Right forelimb (tissue), 1 donor: ENCODE results near the gene ING5.
"Not testable (repeated sequence)": the region's sequence is repeated elsewhere in the genome, so short reads cannot be mapped to it uniquely, and the experiment has no call there.

Experiments used
- DNase-seq: peaks from one replicate; pipeline ENCODE4 v3.0.0-alpha.2; 2018

Gene ING5

DNA sequence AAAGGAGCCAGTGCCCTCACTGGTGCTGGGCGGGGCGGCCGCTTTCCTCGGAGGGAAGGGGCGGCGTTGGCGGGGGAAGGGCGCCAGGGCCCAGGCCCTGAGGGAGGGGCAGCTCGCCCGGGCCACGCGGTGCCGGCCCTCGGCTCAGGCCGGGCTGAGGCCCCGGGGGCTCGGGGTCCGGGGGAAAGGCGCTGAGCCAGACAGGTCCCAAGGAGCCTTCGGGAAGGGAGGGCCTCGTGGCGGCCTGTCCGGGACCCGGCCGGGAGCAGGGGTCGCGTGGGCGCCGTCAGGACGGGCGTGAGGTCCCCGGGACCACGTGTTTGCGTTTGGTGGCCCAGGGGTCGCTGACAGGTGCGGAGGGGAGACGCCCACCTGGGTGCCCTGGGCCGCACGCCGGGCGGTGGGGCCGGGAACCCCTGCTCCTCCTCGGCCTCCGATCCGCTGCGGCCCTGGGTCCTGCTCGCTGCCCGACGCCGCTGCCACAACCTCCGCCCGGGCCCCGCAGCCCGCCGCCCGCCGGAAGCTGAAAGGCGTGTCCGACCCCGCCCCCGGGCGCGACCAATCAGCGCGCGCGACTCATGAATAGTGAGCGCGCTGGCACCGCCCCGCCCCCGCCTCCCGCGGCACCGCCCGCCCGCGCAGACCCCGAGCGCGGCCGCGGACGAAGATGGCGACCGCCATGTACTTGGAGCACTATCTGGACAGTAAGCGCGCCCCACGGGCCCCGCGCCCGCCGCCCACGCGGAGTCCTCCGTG is at the start of gene ING5:
TSS of gene ING5 (plus strand) at position 641 of the 756 bp plus-strand sequence. CDS start at position 668, 27 bp downstream.
- DNase-seq = peak; percentile 97

GRCh38 chr2:241652142-241652541 is 49.7 kb upstream of the ING5 start:
- DNase-seq = no peak

DNA sequence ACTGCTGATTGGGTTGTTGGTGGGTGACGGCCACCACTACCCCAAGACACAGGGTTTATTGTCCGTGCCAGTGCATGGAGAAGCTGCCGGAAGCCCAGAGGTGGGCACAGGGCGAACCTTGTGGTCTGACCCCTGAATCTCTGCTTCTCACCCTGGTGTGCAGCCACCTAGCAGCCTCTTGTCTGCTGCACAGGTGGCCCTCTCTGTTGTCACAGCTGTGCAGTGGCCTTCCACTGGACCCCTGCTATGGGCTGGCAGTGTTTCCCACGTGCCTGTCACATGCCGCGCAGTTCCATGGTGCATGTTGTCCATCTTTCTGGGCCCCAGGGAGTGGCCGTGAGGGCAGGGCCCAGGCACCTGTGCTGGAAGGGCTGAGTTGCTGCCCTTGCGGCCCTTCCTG is 49.1 kb upstream of the ING5 start:
- no peak for DNase-seq

DNA sequence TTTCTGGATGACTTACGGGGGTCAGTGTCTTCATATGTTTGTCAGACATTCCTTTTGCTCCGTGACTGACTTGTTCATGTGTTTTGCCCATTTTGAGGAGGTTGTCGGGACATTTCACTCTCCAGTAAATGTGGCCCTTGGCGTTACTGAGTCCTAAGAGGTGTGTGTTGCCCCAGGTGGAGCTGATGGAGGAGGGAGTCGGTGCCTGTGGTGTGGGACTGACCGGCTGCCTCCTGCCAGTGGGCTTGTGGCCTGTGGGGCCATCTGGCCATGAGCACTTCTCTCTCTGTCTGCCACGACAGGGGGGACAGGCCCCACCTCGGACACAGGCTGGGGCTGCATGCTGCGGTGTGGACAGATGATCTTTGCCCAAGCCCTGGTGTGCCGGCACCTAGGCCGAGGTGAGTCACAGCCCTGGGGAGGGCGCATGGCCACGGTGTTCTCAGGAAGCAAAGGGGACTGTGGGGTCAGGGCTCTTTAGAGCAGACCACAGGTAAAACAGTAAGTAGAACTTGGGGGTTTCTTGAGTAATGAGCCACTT is 48.6 kb upstream of the ING5 start:
- DNase-seq = no peak

GRCh38 chr2:241654551-241654950 is 47.3 kb upstream of the ING5 start:
- no peak for DNase-seq

DNA sequence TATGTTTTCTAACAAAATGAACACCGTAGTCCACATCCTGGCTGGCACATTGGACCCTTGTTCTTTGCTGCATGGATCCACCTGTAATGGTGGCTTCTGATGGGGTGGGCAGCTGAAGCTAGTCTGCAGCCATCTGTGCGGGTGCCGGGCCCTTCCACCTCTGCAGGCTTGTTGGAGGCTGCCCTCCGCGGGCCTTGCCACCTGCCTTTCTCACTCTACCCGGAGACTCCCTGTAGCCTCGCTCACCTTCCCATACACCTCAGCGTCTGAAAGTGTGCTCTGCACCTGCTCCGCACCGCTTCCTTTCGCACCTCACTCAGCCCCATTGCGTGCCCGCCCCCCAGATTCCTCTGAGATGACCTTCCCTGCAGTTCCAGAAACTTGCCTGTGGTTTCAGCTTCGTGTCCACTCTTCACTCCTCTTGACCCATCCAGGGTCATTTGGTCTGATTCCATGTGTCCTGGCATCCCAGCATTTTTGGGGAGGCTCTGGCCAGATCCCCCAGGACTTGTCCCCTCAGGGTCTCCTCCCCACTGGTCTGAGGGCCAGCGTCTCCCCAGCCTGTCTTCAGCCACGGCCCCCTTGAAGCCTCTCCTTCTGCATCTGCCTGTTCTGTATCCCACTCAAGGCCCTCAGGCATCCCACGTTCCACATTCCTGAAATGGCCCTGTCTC is 46.2 kb upstream of the ING5 start:
- no peak for DNase-seq

DNA sequence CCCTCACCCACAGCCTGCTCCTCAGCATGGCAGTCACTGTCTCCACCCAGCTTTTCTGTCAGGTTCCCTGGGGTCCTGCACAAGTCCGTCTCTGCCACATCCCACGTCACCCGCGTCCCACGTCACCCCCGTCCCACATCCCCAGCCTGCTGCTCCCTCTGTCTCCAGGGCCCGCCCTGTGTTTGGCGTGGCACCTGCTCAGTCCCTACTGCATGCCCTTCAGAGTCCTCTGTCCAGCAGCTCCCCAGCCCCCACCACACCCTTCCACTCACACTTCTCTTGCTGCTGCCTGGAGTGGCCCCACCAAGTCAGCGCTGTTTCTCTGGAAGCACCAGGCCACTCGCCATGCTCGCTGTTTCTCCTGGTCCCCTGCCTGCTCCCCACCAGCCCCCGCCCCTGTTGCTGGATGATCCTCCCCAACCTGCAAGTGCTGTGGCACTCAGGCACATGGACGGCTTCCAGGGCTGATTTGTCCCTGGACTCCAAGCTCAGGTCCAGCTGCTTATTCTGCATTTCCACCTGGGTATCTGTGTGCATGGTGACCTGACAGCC is 45.6 kb upstream of the ING5 start:
- DNase-seq = no peak

- no peak for DNase-seq
These were observed 44.0 kb upstream of the ING5 start for GRCh38 chr2:241657786-241658254.

DNA sequence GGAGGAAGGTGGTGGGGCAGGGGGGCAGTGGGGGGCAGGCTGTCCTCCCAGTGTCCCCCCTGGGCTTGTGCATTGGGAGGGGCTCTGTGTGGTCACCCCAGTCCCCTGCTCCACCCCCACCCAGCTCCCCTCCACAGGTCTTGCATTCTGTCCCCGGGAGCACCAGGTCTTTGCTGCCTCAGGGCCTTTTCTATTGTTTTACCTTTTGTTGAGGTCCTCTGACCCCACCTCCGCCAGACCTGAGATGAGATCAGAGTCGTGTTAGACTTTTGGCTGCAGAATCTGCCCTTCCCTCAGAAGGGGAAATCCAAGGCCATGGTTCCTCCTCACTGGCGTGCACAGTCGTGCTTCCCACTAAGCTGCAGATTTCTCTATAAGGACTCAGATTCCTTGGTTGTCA is 43.5 kb upstream of the ING5 start:
- no peak for DNase-seq

- peak; percentile 73 for DNase-seq
These were observed 42.6 kb upstream of the ING5 start for GRCh38 chr2:241659150-241659739.

DNA sequence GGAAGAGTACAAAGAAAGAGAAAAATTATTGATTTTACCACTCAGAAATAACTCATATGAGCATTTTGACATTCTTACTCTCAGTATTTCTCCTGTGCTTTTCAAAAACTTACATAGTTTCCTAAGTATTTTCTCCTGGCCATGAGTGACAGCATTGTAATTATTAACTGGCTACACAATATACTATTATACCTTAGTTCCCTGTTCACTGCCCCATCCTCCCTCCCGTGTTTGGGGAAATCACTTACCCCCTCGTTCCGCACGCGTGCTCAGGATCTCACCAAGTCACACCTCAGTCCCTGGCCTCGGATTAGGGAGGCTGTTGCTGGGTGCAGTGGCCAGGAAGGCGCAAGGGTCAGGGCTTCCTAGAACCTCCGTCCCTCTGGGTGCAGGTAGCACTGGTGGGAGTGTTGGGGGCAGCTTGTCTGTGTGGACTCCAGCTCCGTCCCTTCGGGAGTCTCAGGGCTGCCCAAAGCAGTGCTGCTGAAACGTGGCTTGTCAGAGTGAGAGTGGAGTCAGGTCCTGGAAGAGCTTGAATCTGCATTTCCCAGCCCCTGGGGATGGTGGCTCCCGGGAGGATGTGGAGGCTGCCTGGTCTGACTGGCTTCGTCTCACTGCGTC is 41.1 kb upstream of the ING5 start:
- no peak for DNase-seq

DNA sequence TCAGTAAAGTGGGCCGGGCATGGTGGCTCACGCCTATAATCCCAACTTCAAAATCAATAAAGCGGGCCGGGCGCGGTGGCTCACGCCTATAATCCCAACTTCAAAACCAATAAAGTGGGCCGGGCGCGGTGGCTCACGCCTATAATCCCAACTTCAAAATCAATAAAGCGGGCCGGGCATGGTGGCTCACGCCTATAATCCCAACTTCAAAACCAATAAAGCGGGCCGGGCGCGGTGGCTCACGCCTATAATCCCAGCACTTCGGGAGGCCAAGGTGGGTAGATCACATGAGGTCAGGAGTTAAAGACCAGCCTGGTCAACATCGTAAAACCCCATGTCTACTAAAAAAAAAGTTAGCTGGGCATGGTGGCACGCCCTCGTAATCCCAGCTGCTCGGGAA is 39.1 kb upstream of the ING5 start:
- DNase-seq = not testable (repeated sequence)

DNA sequence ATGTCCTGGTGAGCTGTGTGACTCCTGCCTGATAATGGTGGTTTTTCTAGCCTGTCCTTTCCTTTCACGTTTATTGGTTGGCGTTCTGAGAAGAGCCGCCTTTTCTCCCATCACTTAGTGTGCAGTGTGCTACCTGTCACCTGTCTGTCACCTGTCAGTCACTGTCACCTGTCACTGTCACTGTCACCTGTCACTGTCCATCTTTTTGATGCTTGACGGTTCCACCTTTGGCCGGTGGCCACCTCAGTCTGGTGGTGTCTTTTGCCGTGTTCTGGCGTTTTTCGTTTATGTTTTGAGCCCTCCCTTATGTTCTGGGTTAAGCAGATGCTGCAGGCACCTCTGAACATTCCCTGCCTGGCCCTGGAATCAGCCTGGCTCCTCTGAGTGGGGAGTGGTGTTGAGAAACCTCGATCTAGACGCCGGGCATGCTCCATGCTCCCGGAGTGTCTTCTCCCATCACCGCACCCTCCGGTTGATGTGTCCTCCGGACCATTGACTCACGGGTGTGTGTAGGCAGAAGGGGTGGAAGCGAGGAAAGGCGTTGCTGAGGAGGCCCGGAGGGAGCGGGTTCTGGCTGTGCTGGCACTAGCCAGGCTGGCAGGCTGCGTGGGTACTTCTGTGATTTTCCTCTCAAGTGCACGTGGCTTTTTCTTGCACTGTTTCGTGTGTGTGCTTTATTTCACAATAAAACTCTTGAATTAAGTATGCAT is 36.0 kb upstream of the ING5 start:
- DNase-seq = no peak

GRCh38 chr2:241666627-241667400 is 35.0 kb upstream of the ING5 start:
- DNase-seq = no peak

- no peak for DNase-seq
These were observed 33.5 kb upstream of the ING5 start for GRCh38 chr2:241668354-241668753.

- DNase-seq = no peak
These were observed 33.0 kb upstream of the ING5 start for GRCh38 chr2:241668839-241669238.

GRCh38 chr2:241670333-241671110 is 31.3 kb upstream of the ING5 start:
- no peak for DNase-seq

DNA sequence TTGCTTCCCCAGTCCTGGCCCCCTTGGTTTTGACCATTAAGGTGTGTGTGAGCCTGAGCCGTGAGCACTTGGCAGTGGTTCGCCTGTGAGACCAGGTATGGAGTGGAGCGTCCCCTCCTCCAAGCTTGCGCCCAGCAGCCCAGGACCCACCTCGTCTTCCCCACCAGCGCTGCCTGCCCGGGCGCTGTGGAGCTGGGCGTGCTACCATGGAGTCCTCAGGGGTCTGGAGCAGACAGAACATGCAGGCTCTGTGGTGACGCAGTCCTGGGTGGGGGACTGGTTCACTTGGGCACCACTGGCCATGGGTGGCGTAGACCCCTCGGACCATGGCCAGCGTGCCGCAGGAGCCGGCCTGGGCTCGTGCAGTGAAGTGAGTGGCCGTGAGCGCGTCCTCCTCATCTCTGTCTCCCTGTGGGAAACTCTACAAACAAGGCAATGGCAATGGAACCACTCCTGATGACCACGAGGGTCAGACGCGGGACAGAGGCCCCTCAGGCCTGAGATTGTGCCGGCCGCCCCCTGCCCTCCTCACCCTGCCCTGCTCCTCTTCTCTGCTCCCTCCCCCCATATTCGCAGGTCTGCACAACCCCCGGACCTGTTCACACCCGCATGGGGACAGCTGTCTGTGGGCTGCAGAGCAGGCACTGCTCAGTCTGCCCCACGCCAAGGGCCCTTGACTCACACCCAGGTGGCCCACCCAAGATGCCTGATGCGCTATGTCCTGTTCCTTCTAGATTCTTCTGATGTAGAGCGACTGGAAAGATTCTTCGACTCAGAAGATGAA is 30.2 kb upstream of the ING5 start:
- DNase-seq = no peak
